HG03135 (cell line): ENCODE measurements around the gene FAM227B.
"Not testable (repeated sequence)": the region's sequence is repeated elsewhere in the genome, so short reads cannot be mapped to it uniquely, and the experiment has no call there.

Experiments
- ATAC-seq: cut with Tn5 transposase; IDR thresholded peaks from one replicate; pipeline ENCODE4 v1.9.1; 2021; ENCODE audit warnings: mild to moderate bottlenecking, moderate library complexity; ENCODE audit not compliant: unreplicated experiment

Gene FAM227B

DNA sequence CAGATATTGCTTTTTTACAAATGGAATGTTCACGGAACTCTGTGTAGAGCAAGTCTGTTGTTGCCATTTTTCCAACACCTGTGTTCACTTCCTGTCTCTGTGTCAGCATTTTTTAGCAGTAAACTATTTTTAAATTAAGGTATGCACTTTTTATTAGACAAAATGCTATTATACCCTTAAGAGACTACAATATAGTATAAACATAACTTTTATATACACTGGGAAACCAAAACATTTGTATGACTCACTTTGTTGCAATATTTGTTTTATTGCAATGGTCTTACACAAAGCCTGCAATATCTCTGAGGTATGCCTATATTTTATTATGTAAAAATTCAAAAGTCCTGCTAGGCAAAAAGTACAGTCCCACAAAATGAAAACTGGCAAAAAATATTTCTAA is 237.4 kb downstream of the FAM227B start:
- ATAC-seq, result no peak

DNA sequence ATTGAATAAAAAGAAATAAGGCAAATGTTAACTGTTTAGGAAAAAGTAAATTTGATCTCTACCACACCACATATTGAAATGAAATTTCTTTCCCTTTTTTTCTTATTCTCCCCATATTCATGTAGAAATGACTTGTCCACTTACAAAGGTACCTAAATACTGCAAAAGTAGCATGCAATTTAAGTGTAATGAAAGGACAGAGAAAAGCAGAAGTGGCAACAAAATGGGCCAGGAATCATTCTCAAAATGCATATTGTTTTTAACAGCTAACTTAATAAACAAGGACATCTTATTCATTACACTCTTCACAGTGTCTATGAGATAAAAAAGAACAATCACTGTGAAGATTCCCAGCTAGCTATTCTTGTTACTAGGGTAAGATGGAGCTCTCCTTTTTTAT is 238.2 kb downstream of the FAM227B start:
- no peak for ATAC-seq

DNA sequence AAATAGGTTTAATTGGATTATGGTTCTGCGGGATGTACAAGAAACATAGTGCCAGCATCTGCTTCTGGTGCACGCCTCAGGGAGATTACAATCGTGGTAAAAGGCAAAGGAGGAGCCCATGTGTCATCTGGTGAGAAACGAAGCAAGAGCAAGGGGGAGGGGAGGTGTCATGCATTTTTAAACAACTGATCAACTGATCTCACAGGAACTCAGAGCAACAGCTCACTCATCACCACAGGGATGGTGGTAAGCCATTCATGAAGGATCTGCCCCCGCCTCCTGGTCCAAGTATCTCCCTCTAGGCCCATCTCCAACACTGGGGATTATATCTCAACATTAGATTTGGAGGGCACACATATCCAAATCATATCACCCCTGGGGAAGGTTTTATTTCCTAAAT is 239.7 kb downstream of the FAM227B start:
- ATAC-seq, result no peak

DNA sequence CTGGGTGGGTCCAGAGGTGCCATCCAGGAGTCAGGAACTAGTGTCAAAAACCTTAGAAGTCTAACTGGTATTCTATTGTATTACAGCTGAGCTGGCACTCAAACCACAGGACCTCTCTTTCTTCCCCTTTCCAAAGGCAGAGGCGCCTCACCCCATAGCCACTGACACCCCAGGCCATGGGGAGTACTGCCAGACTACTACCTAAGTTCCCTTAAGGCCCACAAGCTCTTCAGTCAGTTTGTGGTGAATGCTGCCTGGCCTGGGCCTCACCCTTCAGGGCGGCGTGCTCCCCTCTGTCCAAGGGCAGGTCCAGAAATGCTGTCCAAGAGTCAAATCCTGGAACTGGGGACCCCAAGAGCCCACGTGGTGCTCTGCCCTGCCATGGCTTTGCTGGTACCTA is 240.6 kb downstream of the FAM227B start:
- ATAC-seq, result no peak

DNA sequence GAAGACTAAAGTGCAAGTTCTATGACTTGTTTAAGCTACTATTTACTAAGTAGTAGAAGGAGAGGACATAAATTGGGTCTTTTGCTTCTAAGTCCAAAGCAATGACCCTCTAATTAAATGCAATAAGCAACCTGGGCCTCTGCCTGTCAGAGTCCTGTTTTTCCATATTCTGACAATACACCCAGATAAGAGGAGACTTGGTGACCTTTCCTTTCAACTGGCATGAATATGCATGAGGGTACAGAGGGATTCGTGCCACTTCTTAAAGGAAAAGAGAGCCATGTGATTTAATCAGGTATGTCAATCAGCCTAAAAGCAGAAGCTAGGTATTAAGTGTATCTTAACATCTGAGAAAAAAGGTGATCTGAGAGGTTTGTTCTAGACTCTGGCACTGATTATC is 248.3 kb downstream of the FAM227B start:
- ATAC-seq, result no peak

DNA sequence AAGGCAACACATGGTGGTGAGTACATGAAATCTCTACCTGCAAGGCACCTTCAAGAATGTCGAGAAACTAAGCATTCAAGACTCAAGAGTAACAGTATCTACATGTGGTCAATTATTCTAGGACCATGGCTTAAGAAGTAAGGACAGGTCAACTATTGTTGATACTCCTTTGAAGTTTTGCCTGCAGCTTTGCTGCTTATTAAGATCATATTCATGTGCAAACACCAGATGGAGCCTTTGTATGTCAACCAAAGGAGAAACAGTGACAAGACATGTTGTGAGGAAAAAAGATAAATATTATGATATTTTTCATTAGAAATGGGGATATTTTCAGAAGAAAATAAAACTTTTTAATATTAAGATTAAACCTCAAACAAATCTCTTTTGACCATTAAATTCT is 249.8 kb downstream of the FAM227B start:
- ATAC-seq, result no peak

DNA sequence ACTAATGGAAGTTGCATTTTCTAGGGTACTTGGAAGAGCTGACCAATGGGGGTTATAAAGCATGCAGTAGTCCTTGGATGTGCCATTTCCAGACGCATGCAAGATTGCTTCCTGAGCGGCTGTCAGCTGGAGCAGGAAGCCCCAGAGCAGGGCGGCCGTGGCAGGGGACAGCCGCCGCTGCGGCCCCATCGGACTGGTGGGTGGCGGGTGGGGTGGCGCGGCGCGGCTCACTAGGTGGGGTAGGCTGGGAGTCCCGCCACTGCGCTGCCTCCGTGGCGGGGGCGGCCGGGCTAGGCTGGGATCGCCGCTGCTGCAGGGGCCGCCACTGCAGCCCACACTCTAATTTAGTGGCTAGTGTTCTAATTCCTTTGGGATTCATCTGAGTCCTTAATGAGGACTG is 254.1 kb downstream of the FAM227B start:
- no peak for ATAC-seq

DNA sequence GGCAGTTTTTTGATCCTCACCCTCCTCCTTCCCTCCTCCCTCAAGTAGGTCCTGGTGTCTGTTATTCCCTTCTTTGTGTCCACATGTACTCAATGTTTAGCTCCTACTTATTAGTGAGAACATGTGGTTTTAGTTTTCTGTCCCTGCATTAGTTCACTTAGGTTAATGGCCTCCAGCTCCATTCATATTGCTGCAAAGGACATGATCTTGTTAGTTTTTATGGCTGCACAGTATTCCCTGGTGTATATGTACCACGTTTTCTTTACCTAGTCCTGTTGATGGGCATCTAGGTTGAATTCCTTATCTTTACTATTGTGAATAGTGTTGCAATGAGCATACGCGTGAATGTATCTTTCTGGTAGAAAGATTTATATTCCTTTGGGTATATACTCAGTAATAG is 259.2 kb downstream of the FAM227B start:
- ATAC-seq, result no peak

DNA sequence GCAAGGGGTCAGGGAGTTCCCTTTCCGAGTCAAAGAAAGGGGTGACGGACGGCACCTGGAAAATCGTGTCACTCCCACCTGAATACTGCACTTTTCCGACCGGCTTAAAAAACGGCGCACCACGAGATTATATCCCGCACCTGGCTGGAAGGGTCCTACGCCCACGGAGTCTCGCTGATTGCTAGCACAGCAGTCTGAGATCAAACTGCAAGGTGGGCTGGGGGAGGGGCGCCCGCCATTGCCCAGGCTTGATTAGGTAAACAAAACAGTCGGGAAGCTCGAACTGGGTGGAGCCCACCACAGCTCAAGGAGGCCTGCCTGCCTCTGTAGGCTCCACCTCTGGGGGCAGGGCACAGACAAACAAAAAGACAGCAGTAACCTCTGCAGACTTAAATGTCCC is 266.2 kb downstream of the FAM227B start:
- not testable (repeated sequence) for ATAC-seq

DNA sequence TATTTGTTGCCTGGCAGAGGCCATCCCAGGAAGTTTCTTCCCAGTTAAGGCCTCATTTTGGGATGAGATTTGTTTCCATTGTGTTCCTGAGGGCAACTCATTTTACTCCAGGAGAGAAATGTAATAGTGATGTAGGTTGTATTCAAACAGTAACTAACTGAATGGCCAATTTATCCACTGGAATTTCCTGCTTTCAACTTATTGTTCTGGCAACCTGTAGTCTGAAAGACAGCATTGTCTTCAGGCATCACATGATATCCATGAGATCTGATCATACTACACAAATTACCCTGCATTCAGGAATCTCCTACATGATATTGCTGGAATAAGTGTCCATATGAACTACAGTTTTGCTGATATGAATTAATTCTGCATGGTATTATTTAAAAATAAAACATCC is 277.1 kb downstream of the FAM227B start:
- ATAC-seq, result no peak

DNA sequence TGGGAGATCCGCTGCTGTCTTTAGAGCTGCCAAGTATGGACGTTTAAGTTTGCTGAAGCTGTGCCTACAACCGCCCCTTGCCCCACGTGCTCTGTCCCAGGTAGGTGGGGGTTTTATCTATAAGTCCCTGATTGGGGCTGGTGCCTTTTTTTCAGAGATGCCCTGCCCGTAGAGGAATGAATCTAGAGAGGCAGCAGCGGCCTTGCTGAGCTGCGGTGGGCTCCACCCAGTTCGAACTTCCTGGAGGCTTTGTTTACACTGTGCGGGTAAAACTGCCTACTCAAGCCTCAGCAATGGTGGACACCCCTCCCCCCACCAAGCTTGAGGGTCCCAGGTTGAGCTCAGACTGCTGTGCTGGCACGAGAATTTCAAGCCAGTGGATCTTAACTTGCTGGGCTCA is 281.0 kb downstream of the FAM227B start:
- ATAC-seq, result no peak

DNA sequence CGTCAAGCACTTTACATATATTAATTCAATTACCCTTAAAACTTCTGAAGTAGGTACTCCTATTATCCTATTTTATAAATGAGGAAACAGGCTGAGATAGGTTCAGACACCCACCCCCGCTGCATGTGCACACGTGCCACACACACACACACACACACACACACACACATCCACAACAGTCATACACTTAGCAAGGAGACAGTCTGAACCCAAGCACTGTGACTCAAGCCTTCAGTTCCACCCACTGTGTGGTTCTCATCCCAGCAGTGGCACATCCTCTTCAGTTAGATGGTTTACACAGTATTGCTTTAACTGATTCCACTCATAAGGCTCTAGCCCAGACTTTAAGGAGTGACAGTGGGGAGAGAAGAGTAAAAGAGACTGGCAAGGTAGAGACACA is 288.7 kb downstream of the FAM227B start:
- ATAC-seq, result no peak

DNA sequence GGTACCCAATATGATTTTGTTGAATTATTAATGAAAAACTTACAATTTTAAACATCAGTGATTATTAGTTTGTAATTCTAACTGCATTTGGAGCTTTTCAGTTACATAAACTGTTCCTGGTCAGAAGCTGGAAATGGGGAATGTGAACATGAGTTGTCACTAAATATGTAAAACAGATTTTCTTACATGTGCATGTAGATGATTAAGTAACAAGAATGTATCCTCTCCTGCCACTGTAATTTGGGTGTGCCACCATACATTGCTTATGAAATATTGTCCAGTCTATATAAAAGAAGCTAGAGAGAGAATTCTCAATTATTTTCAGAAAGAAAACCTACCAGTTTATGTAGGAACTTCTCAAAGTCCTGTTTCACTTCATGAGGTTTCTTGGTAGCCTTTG is 289.2 kb downstream of the FAM227B start:
- ATAC-seq, result no peak

DNA sequence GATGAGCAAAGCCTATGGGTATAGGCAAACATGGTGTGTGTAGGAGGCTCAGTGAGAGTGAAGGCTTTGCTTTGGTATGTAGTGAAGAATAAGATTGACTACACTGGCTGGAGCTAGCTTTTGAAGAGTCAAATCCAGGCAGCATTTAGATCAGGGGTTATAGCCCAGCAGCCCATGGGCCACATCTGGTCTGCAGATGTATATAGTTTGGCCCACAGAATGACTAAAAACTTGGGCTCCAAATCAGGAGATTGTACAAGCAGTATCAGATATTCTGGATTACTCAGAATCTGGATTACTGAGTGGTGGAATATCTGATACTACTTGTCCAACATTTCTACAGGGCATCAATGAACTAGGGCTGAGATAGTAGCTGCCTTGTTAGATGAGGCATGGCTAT is 290.5 kb downstream of the FAM227B start:
- ATAC-seq, result no peak

DNA sequence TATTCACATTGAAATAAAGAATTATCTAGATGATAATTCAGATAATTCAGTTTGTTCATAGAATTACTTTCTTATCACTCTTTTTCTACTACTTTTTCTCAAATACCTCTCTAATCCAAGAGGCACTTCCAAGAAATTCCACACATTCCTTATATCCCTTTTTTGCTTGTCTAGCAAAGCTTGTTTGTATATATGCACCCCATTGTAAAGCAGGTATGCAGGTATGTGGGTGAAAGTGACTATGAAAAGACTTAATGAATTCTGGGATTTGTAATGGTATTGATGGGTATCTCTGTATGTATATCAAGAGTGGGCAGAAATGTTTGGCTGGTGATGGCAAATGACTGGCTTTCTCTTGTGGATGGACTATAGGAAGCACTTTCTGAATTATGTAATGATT is 291.7 kb downstream of the FAM227B start:
- ATAC-seq, result no peak

DNA sequence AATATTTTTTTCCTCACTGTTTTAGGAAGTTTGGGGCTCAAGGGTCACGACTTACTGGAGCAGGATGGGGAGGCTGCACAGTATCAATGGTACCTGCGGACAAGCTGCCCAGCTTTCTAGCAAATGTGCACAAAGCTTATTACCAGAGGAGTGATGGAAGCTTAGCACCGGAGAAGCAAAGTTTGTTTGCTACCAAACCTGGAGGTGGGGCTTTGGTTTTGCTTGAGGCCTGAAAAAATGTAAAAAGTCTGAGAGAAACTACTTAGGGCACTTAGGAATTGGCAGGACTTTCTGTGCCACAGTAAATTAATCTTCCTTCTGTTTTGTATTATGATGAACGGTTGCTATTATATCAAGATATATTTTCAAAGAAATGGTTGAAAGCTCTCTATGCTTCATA is 292.7 kb downstream of the FAM227B start:
- no peak for ATAC-seq

DNA sequence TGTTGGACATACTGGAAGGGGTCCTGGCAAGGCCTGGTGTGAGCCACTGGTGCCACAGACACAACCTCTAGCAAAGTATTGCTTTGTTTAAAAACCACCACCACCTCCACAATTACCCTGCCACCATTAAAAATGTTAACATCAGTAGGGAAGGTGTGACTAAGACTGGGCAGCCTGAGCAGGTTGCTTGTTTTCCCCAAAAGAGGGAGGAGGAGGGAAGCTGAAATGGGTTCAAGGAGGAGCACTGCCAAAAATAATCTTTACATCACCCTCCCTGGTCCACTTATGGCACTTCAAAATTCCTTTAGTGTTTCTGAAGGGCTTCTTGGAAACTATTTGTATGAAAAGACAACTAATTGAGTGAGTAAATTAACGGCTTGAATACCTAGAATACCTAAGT is 297.4 kb downstream of the FAM227B start:
- ATAC-seq, result no peak

DNA sequence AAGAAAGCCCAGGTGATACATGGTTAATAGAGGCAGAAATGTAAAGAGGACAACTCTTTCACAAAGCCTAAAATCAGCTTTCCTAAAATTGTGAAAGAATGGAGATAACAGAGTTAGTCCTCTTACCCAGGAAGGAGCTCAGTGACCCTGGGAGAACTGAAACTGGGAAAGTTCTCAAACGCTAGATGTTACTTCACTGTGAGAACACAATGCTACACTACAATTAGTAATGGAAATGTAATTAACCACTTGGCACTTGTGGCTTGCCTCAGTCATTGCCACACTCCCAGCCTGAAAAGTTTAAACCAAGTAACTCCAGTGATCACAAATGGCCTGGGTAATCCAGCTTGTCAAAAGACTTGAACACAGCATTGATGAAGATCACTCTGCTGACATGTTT is 300.3 kb downstream of the FAM227B start:
- ATAC-seq, result no peak

DNA sequence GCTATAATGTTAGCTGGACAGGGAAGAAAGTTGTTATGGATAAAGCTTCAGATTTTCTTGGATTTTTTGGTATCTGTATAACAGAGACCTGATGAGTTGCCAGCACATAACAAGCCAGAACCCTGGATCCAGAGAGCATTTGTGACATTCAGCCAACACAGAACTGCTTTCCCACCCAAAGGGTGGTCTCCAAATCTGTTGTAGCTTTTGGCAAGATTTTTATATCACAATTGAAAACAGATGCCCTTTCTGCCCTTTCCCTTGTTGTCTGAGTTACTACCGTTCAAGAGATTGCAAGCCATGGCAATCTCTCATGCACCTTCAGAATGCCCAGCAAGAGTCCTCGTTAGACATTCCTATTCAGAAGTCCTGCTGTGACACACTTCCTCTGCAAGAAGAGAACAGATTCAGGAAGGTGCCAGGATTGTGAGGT is 305.2 kb downstream of the FAM227B start:
- ATAC-seq, result no peak

DNA sequence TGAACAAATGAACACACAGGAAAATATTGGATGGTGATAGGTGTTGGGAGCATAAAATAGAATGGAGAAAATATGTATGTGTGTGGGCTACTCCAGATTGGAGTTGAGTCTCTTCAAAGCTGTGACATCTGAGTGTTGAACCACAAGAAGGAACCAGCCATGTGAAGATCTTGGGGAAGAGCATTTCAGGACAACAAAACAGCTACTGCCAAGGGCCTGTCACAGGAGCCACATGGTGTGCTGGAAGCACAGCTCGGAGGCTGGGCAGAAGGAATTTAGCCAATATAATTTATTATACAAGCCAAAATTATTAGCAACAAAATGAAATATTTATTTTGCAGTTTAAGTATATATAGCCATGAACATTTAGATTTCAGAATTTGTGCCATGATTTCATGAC is 305.9 kb downstream of the FAM227B start:
- no peak for ATAC-seq

DNA sequence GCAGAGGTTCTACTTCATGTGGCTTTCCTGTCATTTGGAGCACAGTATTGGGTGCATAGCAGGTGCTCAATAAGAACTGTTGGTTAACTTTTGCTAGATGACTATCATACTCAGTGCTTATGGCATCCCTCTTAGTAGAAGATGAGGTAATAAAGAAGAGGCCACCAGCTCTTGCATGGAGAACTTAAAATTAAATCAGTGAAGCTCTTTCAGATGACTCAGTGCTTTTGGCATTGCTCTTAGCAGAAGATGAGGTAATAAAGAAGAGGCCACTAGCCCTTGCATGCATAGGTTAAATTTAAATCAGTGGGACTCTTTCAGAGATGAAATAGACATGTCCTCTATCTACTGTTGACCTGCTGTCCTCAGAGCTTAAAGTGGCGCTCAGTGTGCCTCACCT is 307.0 kb downstream of the FAM227B start:
- no peak for ATAC-seq

DNA sequence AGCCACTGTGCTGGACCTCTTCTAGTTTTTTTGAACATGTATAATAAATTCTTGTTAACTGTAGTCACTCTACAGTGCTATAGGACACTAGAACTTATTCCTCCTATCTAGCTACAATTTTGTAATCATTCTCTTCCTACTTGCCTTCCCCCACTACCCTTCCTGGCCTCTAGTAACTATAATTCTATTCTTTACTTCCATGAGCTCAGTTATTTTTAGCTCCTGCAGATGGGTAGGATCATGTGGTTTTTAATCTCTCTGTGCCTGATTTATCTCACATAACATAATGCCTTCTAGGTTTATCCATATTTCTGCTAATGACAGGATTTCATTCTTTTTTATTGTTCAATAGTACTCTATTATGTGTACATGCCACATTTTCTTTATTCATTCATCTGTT is 310.7 kb downstream of the FAM227B start:
- ATAC-seq, result no peak

DNA sequence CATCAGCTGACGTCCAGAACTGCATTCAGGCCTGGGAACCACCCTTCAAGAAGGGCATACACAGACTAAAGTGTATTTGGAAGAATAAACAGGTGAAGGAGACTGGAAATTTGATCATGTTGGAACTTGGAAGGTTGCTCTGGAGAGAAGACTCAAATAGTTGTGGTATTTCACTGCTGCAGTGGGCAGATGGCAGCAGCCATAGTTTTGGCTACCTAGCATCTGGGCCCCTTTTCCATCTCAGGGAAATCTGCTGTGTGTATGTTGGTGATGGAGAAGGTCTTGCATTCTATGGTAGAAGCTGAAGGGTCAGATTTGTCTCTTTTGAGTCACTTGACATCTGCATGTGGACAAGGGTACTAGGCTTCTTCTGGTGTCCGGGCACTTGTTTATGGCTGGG is 311.9 kb downstream of the FAM227B start:
- ATAC-seq, result no peak

DNA sequence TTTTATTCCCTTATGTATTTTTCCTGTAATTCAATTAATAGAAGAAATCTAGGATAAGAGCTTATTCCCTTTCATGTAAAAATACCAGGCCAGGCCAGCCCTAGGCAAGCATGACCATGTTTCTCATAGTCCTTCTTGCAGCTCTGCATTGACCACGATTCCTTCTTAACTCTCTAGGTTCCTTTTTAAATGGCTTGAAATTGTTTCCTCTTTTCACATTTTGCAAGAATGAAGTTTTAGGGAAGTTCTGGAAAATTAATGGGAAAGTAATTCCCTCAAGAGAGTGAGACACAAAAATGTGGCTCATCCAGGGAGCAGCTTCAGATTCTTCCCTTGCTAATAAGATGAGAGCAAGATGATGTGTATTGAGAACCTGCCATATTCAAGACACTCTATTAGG is 314.1 kb downstream of the FAM227B start:
- no peak for ATAC-seq
